ENCODE results near the gene KCNF1.
A peak's percentile ranks its signal among the peaks of the same experiment; 100 is the strongest.

The KCNF1 gene

DNA sequence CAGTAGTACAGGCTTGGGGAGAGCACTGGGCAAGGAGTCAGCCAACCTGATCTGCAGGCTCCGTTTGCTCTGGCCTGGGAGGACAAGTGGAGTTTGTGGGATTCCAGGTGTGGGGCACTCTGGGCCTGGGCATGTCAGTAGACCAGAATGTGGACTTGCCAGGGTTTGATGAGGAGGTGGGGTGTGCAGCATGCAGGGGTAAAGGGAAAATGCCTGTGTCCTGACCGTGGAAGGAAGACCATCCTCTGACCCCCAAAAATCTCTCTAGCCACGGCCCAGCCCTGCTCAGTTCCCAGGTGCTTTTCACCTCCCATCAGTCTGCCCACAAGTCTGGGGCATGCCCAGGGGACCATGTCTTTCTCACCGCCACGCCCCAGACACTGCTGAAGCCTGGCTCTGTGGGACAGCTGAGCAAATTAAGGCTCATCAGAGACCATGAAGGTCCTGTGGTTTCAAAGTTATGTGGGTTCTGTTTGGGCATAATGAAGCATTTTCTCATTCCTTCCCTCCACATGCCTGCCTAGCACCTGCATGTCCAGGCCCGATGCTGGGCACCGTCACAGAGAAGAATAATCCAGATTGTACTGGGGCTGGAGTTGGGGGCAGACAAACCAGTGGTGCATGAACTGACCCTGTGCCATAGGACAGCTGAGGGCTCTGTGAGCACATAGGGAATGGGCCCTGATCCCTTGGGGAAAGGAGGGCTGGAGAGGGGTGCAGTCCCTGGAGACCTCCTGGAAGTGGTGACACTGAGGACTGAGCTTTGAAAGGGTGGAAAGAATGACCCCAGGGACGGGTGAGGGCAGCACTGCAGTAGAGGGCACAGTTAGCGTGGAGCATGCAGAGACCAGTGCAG, 6.5 kb upstream of the KCNF1 start:
- DNase-seq (ENCODE audit: low read depth): no peak

DNA sequence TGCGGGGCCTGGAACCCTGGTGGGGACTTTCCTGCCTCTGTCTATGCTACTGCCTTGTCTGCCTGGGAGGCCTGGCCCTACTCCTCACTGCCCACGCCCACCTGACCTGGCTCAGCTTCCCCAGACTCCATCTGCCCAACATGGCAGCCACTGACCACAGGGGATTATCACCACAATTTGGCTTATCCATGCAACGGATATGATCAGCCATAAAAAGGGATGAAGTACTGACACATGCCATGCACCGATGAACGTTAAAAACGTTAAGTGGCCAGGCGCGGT, 5.9 kb upstream of the KCNF1 start:
- no peak for DNase-seq (ENCODE audit: low read depth)

DNA sequence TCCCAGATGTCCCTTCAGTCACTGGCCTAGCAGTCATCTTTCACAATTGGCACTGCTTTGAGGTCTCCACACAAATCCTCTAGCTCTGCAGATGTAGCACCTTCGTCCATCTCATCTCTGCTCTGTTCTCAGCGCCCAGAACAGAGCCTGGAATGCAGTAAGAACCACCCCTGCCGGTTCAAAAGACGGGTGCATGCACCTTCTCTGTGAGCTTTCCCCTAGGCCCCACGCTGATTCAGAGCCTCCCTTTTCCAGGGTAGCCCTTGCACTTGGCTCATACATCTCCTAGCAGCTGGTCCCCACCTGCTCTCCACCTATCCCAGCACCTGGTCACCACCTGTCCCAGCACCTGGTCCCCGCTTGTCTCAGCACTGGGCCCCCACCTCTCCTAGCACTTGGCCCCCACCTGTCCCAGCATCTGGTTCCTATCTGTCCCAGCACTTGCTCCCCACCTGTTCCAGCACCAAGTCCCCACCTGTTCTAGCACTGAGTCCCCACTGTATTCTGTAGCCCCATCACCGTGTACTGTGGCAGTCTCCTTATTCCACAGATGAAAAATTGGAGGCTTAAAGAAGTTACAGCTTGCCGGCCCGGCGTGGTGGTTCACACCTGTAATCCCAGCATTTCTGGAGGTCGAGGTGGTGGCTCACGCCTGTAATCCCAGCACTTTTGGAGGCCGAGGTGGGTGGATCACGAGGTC, 4.7 kb upstream of the KCNF1 start:
- DNase-seq (ENCODE audit: low read depth): no peak

DNA sequence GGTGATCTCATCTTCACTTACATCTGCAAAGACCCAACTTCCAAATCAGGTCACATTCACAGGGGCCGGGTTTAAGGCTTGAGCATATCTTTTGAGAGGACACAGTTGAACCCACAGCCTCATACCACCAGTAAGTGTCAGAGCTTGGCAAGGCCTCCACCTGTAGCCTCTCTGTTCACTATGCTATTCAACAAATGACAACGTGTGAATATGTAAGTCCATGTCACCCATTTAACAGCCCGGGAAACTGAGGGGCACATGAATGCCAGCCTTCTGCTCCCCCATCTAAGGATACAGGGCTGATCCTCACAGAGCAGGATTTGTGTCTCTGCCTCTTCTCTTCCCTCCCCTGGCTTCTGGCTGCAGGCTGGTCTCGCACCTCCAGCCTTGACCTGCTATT, 3.5 kb upstream of the KCNF1 start:
- DNase-seq (ENCODE audit: low read depth): no peak

DNA sequence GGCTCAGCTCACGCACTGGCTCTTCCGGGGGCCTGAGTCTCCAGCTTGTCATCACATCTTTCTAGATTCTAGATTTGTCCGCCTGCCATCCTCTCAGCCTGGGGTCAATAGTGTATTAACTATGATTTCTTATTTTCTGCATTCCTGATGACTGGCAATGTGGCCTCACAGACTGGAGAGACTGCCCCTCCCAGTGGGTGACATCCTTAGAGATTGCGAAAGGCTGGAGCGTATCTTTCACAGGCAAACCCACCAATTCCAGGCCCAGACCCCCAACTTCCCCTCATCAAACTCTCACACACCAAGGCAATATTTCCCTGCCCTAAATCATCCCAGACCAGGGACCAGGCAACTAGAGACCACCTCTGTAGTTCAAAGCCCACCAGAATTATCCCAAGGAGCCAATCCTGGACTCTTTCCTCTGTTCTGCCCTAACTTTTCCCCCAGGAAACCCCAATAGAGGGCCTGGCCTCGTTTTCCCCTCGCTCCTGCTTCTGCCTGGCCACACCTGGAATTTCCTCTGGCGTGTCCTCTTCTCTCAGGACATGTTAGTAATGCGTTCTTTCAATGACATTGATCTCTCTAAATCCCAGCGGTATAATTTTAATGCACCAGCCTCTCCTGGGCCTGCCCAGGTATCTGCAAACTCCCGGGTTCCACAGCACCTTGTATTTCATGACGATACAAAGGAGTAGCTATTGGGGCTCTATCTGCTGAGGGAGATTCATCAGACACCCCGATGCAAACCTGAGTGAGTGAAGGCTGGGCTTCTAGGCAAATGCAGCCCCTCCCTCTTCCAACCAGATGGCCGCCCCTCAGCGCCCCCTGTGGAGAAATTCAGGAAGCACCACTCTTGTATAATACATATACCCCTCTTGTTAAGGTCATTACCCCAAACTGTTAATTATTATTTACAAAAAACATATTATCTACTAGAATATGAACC, 2.4 kb upstream of the KCNF1 start:
- DNase-seq (ENCODE audit: low read depth): peak; percentile 32

DNA sequence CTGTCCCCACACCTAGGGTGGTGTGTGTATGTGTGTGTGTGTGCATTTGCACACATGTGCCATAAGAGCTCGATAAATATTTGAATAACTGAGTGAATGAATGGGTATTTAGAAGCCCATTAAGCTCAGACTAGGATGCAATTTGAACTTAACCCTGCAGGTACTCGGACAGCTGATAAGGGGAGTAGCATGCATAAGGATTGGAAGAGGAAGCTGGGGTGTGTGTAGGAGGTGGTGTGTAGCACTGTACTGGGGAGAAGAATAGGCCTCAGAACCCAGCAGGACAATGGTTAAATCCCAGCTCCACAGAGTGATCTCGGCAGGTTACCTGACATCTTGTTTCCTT, 1.8 kb upstream of the KCNF1 start:
- DNase-seq (ENCODE audit: low read depth): no peak

DNA sequence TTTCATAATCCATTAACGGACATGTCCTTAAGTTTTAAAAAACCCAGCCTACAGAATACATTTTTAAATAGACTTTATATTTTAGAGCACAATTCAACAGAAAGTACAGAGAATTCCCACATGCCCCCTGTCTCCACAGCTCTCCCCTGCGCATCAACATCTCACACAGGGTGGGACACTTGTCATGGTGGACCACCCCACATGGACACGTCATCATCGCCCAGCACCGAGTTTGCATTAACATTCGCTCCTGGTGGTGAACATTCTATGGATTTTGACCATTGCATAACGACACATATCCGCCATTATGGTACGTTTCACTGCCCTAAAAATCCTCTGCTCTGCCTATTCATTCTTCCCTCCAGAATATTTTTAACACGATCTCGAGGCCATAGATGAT, 1.1 kb upstream of the KCNF1 start:
- DNase-seq (ENCODE audit: low read depth): no peak

DNA sequence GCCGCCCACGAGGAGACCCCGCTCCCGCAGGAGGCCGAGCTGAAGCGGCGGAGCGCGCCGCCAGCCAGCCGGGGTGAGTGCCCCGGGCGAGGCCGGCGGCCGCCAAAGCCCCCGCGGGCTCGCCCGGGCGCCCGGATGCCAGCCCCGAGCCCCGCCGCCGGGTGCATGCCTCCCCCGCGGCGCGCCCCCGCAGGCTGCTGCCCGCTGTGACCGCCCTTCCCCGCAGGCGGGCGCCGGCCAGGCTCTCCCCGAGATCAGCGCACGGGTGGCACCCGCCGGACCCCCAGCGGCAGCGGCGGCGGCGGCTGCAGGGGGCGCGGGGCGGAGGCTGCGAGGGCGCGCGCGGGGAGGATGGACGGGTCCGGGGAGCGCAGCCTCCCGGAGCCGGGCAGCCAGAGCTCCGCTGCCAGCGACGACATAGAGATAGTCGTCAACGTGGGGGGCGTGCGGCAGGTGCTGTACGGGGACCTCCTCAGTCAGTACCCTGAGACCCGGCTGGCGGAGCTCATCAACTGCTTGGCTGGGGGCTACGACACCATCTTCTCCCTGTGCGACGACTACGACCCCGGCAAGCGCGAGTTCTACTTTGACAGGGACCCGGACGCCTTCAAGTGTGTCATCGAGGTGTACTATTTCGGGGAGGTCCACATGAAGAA, 470 bp downstream of the KCNF1 start:
- no peak for DNase-seq (ENCODE audit: low read depth)

DNA sequence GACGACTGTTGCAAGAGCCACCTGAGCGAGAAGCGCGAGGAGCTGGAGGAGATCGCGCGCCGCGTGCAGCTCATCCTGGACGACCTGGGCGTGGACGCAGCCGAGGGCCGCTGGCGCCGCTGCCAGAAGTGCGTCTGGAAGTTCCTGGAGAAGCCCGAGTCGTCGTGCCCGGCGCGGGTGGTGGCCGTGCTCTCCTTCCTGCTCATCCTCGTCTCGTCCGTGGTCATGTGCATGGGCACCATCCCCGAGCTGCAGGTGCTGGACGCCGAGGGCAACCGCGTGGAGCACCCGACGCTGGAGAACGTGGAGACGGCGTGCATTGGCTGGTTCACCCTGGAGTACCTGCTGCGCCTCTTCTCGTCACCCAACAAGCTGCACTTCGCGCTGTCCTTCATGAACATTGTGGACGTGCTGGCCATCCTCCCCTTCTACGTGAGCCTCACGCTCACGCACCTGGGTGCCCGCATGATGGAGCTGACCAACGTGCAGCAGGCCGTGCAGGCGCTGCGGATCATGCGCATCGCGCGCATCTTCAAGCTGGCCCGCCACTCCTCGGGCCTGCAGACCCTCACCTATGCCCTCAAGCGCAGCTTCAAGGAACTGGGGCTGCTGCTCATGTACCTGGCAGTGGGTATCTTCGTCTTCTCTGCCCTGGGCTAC, 1.2 kb downstream of the KCNF1 start:
- no peak for DNase-seq (ENCODE audit: low read depth)

DNA sequence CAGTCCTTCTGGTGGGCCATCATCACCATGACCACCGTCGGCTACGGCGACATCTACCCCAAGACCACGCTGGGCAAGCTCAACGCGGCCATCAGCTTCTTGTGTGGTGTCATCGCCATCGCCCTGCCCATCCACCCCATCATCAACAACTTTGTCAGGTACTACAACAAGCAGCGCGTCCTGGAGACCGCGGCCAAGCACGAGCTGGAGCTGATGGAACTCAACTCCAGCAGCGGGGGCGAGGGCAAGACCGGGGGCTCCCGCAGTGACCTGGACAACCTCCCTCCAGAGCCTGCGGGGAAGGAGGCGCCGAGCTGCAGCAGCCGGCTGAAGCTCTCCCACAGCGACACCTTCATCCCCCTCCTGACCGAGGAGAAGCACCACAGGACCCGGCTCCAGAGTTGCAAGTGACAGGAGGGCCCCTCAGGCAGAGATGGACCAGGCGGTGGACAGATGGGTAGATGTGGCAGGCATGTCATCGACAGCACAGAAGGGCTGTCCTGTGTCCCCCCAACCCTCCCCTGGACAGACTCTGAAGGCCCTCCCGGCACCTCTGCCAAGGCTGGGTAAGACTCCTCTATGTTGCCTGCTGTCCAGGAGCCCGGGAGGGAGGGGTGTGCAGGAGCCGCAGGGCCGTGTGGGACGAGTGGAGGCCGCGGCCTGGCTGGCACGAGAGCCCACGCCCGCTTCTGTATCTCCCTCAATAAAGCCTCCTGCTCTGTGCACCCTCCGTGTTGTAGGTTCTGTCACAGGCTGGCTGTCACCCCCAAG, 2.0 kb downstream of the KCNF1 start:
- DNase-seq (ENCODE audit: low read depth): no peak

DNA sequence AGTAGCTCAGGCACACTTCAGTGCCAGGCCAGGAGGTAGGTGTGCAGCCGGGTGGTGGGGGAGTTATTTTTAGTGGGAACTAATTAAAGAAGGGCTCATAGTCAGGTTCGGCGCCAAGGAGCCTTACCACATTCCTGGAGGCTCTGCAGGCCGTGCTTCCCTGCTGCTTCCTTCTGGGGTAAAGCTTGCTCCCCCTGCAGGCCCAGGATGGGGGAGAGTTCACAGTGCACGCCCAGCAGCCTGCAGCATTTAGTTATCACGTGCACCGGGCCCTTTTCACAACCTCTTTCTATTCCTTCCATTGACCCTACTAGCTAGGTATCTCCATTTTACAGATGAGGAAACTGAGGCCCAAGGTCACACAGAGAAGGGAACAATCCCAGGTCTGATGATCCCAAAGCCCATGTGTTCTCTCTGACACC, 2.5 kb downstream of the KCNF1 start:
- peak; percentile 56 for DNase-seq (ENCODE audit: low read depth)

DNA sequence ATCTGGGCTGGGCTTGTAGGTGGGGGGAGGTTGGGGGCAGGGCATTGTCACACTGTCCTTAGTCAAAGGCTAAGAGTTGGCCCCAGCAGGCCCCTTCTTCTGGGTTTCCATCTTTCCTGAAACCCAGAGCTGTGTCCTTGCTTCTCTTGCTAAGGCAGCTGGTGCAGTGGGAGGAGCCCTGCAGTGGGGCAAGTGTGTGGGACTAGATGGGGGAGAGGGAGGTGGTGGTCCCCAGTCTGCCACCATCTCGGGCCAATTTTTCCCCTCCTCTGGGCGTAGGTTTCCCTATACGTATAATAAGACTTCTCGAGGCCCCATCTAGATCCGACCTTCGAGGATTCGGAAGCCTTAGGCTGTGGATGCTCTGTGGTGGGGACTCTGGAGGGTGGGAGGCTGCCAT, 3.5 kb downstream of the KCNF1 start:
- DNase-seq (ENCODE audit: low read depth): no peak

DNA sequence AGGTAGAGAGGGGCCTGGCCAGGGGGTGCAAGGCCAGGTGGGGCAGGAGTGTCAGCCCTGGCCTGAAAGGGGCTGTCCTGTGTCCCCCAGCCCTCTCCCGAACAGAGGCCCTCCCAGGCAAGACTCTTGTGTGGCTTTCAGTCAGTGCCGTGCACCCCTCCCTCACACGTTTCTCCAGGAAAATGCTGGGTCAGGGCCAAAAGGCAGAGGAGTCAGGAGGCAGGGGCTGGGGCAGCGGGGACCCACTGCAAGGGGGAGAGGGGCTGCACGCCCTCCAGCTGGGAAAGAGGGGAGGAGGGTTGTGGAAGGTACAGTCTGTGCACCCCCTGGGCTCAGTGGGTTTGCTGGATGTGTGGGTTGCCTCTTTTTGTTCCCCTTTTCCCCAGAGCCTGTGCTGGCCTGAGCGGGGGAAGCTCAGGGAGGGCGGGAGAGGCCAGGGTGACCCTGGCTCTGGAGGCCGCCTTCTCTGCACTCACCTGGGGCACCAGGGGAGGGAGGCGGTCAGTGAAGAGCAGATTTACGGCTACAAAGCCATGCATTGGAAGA, 4.1 kb downstream of the KCNF1 start:
- DNase-seq (ENCODE audit: low read depth): no peak

DNA sequence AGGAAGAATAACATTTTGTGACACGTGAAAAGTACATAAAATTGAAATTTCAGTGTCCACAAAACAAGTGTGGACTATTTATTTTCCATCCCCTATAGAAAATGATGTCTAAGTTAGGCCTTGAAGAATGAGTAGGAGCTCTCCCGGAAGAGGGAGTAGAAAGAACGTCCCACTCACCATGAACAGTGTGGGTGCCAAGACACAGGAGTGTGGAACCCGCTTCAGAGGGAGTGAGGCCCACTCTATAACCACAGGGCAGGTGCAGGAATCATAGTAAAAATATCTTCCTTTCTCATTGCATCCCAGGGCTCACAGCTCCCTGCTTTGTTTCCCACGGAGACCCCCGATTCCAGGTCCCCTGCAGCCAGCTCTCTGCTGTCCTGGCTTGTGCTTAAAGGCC, 5.2 kb downstream of the KCNF1 start:
- DNase-seq (ENCODE audit: low read depth): no peak

DNA sequence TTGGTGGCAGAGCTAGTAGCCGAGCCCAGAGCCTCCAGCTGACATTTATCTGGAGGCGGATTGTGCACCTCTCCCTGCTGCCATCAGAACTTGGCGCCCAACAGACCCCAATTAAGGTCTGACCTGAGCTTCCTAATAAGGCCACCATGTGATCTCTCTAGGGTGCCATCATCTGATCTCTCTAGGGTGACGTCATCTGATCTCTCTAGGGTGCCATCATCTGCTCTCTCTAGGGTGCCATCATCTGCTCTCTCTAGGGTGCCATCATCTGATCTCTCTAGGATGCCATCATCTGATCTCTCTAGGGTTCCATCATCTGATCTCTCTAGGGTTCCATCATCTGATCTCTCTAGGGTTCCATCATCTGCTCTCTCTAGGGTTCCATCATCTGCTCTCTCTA, 6.2 kb downstream of the KCNF1 start:
- DNase-seq (ENCODE audit: low read depth): no peak

DNA sequence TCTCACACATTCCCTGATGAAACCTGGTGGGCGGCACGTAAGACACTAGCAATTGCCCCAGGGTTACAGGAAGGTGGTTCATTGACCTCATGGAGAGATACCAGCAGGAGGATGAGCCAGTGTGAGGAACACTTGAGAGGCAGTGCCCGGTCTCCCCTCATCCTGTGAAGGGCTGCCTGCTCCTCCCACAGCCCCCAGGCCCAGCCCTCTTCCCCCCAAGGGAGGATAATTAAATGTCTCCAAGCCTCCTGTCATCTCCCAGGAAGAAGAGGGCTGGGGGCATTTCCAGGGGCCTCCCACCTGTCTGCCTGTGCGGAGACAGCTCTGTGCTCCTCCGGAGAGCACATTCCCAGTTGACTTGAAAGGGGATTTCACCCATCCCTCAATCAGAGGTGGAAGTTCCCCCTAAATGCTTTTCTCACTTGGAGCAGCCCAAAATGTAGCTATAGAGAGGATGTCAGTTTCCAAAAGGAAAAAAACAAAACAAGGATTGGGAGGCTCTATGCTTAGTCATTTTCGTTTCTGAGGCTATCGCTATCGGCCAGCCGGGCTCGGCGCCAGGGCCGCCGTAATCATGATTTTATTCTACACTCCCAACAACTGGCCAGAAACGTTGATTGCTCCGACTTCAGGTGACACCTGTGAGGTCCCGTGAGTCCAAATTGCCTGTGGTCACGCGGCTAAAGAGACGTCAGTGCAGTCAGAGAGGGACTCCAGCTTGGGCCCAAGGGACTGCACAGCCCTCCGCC, 7.1 kb downstream of the KCNF1 start:
- no peak for DNase-seq (ENCODE audit: low read depth)

DNA sequence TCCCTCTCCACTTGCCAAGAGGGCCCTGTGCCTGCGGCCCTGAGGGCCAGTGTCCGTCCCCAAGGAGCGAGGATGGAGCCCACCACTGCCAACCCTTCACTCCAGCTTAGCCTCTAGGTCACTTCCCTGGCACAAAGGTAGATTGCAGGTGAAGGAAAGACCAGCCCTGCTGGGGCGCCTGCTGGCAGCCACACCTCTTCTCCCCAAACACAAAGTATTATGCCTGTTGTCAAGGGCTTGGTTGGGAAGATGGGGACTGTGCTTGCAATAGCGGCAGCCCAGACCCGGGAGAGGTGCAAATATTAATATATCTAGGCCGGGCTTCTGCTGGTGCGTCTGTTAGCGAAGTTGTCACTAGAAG, 7.7 kb downstream of the KCNF1 start:
- no peak for DNase-seq (ENCODE audit: low read depth)

DNA sequence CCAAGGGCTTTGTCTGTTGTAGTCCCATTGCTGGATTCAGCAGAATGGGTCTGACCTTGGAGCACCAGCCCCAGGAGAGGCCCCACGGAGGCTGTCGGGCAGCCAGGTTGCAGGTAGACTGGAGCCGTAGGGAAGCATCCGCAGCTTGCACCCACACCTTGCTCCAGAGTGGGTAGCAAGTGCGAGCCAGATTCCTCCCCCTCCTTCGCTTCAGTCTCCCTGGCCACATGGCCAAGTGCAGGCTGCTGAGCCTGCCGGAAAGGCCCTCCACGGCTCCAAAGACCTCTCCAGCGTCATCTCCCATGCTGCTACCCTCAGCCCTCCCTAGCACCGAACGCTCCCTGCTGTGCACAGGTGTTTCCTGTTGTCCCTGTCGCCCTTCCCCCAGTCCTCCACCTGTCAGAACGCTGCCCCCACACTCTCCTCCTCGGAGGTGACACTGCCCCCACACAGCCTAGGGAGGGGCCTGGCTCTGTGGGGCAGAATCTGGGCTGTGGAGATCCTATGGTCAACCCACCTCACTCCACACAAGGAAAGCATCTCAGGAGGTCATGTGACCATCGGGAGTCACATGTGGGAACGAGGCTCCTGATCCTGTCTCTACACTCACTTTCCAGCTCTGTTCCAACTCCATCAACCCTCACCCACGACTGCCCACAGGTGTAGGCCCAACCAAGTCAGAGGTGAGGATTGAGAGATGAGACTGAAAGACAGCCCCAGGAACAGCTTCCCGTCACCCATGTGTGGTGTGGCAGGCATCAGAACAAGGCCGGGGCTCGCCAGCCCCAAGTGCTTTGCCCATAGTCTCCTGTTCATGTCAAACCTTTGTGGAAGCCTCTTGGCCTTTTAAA, 8.3 kb downstream of the KCNF1 start:
- no peak for DNase-seq (ENCODE audit: low read depth)

DNA sequence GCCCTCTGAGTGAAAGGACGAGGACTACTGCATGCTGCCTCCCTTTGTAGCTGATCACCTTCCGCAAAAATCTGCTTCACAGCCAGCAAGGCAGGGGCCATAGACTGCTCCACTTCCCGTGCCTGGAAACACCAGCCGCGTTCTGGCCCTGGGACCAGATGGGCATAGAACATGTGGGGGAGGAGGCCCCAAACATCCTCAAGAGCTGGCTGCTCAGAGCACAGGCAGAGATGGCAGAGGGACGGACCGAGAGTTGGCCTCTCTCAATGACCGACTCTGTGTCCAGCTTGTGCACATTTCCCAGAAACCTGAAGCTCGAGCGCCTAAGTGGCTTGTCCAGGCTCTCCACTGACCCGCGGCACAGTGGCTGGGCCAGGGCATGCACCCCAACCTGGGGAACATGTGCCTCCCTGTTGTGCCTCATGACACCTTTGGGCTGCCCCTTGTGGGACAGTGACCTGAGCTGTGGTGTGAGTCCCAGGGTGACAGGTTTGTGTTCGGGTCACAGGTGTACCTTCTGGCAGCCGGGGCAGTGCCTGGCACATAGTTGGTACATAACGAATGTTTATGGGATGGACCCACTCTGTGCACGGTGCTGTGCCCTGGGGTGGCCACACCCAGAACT, 9.1 kb downstream of the KCNF1 start:
- DNase-seq (ENCODE audit: low read depth): no peak
